Epidermal melanocyte (primary cell): ENCODE measurements around the gene OPA3.
"Not testable (repeated sequence)": the region's sequence is repeated elsewhere in the genome, so short reads cannot be mapped to it uniquely, and the experiment has no call there.

ENCODE experiments used
- DNase-seq: peaks from one replicate; pipeline ENCODE4 v3.0.0; 2011; ENCODE audit warnings: low spot score; ENCODE audit not compliant: insufficient read length

The OPA3 gene

DNA sequence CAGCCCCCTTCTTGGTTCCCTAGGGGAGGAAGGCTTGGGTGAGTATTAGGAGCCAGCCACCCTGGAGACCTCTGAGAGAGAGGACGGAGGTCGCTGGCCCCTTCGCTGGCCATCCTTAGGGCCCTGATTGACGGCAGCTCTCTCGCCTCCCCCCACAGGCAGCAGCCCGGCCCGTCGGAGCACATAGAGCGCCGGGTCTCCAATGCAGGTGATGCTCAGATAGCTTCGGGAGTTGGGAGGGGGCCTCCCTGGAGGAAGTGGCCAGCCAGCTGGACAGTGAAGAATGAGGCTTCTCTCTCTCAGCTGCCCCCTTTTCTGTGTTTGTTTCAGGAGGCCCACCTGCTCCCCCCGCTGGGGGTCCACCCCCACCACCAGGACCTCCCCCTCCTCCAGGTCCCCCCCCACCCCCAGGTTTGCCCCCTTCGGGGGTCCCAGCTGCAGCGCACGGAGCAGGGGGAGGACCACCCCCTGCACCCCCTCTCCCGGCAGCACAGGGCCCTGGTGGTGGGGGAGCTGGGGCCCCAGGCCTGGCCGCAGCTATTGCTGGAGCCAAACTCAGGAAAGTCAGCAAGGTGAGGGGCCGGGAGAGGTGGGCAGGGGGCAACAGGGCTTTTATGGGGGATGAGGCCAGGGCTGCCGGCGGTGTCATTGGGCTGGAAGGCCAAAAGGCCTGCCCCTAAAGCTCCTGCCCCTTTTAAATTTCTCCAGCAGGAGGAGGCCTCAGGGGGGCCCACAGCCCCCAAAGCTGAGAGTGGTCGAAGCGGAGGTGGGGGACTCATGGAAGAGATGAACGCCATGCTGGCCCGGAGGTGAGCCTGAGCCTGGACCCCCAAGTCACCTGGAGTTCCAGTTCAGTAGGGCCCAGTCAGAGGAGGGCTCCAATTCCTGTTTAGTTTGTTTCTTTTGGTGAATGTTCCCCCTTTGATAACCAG lies 62.3 kb downstream of the OPA3 start:
- DNase-seq: no peak

- DNase-seq: no peak
Observed at GRCh38 chr19:45518469-45518826, 66.2 kb downstream of the OPA3 start.

DNA sequence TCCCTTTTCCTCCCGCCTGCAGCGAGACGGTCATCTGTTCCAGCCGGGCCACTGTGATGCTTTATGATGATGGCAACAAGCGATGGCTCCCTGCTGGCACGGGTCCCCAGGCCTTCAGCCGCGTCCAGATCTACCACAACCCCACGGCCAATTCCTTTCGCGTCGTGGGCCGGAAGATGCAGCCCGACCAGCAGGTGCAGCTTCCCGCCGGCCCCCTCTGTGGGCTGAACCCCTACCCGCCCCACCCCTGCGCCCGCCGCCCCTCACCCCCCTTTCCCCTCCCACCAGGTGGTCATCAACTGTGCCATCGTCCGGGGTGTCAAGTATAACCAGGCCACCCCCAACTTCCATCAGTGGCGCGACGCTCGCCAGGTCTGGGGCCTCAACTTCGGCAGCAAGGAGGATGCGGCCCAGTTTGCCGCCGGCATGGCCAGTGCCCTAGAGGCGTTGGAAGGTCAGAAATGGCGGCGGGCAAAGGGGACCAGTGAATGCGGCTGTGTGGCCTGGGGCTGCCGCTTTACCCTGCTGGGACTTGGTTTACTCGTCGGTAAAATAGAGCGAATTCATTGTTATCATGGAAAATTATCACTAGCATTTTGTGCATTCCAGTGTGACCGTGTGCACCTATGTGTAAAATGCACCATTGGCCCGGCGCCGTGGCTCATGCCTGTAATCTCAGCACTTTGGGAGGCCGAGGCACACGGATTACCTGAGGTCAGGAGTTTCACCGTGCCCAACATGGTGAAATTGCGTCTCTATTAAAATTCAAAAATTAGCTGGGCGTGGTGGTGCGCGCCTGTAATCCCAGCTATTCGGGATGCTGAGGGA lies 66.7 kb downstream of the OPA3 start:
- no peak for DNase-seq

DNA sequence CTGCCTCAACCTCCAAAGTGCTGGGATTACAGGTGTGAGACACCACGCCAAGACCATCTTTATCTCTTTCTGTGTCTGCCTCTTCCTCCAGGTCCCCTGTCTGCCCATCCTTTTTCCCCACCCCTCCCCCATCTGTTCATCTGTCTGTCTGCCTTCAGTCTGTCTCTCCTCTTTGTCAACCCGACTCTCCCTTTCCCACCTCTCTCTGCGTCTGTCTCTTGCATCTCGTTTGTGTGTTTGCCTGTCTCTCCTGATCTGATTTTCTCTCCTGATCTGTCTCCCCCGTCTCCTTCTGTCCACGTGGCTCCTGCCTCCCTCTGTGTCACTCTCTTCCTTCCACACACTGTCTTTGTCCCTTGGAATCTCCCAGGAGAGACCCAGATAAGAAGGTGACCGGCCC lies 67.4 kb downstream of the OPA3 start:
- DNase-seq: no peak

GRCh38 chr19:45515807-45516401 lies 68.7 kb downstream of the OPA3 start:
- no peak for DNase-seq

DNA sequence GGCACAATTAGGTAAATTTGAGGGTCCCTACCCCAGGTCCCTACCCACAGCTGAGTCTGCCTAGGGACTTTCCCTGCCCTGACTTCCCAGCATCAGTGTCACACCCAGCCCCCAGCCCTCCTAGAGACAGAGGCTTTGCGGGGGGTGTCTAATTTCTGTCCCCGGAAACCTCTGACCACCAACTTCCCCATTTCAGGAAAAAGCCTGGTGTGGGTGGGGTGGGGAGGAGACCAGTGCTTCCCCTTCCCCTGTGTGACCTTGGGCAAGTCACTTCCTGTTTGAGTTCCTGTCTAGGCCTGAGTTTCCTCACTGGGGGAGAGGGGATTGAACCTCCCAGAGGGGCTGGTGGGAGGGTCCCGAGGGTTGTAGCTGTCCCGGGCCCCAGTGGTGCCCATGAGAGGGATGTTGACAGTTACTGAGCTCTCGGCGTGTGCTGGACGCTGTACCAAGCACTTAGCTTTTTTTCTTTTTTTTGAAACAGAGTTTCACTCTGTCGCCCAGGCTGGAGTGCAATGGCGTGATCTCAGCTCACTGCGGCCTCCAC lies 69.4 kb downstream of the OPA3 start:
- DNase-seq: no peak

- no peak for DNase-seq
Observed at GRCh38 chr19:45514376-45515051, 70.1 kb downstream of the OPA3 start.

- DNase-seq: no peak
Observed at GRCh38 chr19:45512881-45513483, 71.6 kb downstream of the OPA3 start.

DNA sequence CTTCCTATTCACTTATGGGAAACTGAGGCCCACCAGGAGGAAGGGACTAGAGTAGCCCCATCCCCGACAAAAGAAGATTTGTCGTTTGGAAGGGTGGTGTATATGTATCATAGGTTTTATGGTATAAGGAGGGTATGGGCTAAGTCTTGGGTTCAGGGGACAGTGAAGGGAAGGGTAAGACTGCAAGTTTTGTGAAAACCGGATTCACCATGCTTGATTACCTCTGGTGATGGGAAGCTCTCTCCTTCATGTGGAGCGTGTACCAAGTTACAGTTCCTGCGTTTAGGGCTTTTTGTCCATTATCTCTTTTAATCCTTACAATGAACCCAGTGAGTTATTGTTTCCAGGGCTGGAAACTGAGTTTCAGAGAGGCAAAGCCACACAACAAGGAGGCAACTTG lies 73.5 kb downstream of the OPA3 start:
- DNase-seq: no peak

DNA sequence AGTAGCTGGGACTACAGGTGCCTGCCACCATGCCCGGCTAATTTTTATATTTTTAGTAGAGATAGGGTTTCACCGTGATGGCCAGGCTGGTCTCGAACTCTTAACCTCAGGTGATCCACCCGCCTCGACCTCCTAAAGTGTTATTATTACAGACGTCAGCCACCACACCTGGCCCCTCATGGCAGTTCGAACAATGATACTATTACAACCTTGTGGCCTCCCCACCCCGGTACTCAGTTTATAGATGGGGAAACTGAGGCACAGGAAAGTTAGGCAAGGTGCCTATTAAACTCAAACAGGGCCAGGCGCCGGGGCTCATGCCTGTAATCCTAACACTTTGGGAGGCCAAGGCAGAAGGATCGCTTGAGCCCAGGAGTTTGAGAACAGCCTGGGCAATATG lies 74.2 kb downstream of the OPA3 start:
- DNase-seq: not testable (repeated sequence)

GRCh38 chr19:45509692-45510015 lies 74.9 kb downstream of the OPA3 start:
- no peak for DNase-seq

- peak; percentile 74 for DNase-seq
Observed at GRCh38 chr19:45508861-45509691, 75.5 kb downstream of the OPA3 start.

DNA sequence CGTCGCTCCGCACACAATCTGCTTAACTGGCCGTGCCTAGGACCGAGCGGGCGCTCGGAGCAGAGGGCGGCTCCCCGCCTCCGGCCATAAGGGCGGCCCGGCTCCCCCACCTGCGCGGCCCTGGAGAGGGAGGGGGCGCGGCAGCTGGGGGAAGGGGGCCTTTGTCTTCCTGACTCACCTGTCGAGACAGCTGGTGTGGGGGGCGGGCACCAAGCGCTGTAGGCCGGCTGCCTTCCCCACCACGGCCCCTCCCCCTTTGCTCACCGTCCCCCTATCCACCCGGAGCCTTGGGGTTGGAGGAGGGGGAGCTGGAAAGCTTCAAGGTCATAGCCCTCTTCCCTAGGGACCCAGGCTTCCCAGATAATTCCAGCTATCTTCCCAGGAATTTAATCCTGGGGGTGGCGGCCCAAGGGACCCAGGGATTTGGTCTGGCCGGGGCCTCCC lies 76.2 kb downstream of the OPA3 start:
- no peak for DNase-seq

DNA sequence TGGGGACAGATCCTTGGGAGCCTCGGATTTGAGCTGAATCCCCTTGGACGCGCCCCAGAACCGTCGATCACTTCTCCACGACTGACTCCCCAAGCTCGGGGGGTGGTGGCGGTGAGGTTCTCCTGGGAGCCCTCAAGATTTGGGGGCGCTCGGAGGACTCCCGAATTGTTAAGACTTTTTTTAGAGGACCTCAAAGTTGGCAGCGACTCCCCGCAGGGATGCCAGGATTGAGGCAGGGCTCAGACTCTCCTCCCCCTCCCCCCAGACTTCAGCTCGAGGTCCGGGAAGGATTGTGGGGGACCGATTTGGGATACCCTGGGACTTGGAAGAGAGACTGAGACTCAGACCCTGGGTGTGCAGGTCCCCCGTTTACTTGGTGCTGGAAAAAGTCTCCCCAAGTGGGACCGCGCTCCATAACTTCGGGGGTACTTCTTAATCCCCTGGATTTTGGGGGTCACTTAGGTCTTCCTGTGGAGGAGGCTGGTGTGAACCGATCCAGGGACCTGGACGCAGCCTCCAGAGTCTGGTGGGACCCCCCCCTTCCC lies 76.7 kb downstream of the OPA3 start:
- DNase-seq: no peak

DNA sequence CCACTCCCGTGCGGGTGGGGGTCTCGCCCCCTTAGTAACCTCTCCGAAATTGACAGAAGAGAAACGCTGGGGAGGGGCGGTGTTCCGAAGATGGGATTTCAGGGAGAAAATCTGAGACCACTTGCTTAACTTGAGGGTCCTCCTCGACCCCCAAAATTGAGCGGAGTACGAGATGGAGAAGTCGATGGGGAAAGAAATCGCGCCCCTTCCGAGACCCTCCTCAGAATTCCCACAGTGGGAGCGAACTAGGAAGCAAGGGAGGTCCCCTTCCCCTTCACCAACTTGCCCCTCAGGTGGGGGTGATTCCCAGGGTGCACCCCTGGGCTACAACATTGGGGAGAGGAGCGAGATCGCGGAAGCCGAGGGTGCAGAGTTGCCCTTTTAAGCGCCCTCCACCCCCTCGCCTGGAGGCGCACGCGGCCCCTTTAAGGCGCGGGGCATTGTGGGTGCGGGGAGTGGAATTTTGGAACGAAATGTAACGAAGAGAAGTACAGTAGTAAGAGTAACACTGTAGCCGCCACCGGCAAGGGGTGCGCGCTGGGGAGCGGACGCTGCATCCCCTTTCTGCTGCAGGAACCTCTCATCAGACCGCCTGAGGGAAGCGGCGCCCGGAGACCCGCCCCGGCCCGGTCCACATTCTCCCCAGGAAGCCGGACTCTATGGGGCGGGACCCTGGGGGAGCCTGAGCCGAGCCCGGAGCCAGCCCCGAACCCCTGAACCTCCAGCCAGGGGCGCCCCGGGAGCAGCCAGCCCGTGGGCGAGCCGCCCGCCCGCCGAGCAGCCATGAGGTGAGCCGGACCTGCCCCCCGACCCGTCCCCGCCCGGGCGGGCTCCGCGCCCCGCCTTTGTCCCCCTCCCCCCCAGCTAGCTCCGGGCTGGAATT lies 77.4 kb downstream of the OPA3 start, which contains the start of gene VASP:
TSS of gene VASP (plus strand) at position 491 of the 883 bp plus-strand sequence. CDS start at position 784, 293 bp downstream.
- peak; percentile 91 for DNase-seq

DNA sequence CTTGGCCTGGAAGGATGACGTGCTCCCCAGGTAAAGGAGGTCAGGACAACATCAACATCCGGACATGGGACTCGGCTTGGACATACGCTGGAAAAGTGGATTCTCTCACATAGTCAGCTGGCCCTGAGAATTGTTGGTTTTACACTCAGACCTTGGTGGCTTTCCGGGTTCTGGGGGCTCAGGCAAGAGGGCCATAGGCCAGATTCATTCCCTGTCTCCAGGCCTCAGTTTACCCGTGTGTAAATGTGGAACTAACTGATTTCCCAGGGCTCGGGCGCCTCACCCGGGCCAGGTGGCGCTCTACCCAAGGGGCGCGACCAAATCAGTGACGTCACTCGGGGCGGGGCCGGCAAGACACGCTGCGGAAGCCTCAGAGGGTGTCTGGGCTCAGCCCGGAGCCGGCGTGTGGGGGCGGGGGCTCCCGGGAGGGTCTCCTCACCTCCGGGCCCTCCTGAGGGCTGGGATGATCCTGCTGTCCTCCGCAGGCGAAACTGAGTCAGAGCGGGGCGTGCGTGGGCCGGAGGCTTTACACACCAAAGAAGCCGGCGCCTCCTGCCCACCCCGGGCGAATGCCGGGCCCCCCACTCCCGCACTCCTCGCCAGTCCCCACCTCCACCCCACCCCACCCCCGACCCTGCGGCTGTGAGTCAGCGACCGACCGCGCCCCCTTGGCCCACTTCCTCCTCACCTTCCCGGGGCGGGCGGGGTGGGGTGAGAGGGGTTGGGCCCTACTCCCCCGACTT lies 78.2 kb downstream of the OPA3 start:
- peak; percentile 87 for DNase-seq

DNA sequence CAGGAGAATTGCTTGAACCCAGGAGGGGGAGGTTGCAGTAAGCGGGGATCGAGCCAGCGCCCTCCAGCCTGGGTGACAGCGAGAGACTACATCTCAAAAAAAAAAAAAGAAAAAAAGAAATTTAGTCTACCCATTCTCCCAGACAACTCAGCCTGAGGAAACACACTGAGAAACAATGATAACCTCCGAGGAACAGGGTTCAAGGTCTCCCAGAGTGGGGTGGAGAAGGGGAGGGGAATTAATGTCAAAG lies 78.7 kb downstream of the OPA3 start:
- no peak for DNase-seq
